Measurements from ENCODE around the gene PDLIM5.

PDLIM5 gene

GRCh38 chr4:94639298-94639697 lies 187.6 kb downstream of the PDLIM5 start:
- no peak overlapping the region for H3K4me3 ChIP-seq (ENCODE audit: low read depth in 1 of 2, low read length in 2 of 2)
- peaks cover 11 to 21% of the 10 kb centered on the region in 2 donors for H3K36me3 ChIP-seq (ENCODE audit: control insufficient read depth in 1 of 2, insufficient read depth in 2 of 2, low read length in 2 of 2)
- no peaks in the 10 kb centered on the region for H3K9me3 ChIP-seq (ENCODE audit: control insufficient read depth in 1 of 2, low read length in 2 of 2)
- H3K27me3 ChIP-seq (ENCODE audit: low read depth, low read length) = no peaks in the 10 kb centered on the region
- H3K4me1 ChIP-seq (ENCODE audit: control insufficient read depth in 1 of 2, insufficient read depth in 2 of 2, low read length in 2 of 2) = no peaks in the 10 kb centered on the region
- no peak overlapping the region for H3K27ac ChIP-seq (ENCODE audit: low read length)

GRCh38 chr4:94640151-94640550 lies 188.4 kb downstream of the PDLIM5 start:
- Histone ChIP-seq H3K36me3 (ENCODE audit: control insufficient read depth in 1 of 2, insufficient read depth in 2 of 2, low read length in 2 of 2) (peaks cover 11 to 19% of the 10 kb centered on the region in 2 donors), H3K4me3 (ENCODE audit: low read depth in 1 of 2, low read length in 2 of 2) (no peak overlapping the region), H3K4me1 (ENCODE audit: control insufficient read depth in 1 of 2, insufficient read depth in 2 of 2, low read length in 2 of 2) (no peaks in the 10 kb centered on the region), H3K9me3 (ENCODE audit: control insufficient read depth in 1 of 2, low read length in 2 of 2) (no peaks in the 10 kb centered on the region), H3K27ac (ENCODE audit: low read length) (no peak overlapping the region), H3K27me3 (ENCODE audit: low read depth, low read length) (no peaks in the 10 kb centered on the region)

- Histone ChIP-seq H3K36me3 (ENCODE audit: control insufficient read depth in 1 of 2, insufficient read depth in 2 of 2, low read length in 2 of 2) (peaks cover 11 to 26% of the 10 kb centered on the region in 2 donors), H3K9me3 (ENCODE audit: control insufficient read depth in 1 of 2, low read length in 2 of 2) (no peaks in the 10 kb centered on the region), H3K27ac (ENCODE audit: low read length) (no peak overlapping the region), H3K4me1 (ENCODE audit: control insufficient read depth in 1 of 2, insufficient read depth in 2 of 2, low read length in 2 of 2) (no peaks in the 10 kb centered on the region), H3K27me3 (ENCODE audit: low read depth, low read length) (no peaks in the 10 kb centered on the region), H3K4me3 (ENCODE audit: low read depth in 1 of 2, low read length in 2 of 2) (no peak overlapping the region)
Measured at GRCh38 chr4:94641702-94642560, 190.2 kb downstream of the PDLIM5 start.

- Histone ChIP-seq H3K9me3 (ENCODE audit: control insufficient read depth in 1 of 2, low read length in 2 of 2) (no peaks in the 10 kb centered on the region), H3K27me3 (ENCODE audit: low read depth, low read length) (no peaks in the 10 kb centered on the region), H3K36me3 (ENCODE audit: control insufficient read depth in 1 of 2, insufficient read depth in 2 of 2, low read length in 2 of 2) (peaks cover 11 to 26% of the 10 kb centered on the region in 2 donors), H3K4me1 (ENCODE audit: control insufficient read depth in 1 of 2, insufficient read depth in 2 of 2, low read length in 2 of 2) (no peaks in the 10 kb centered on the region), H3K27ac (ENCODE audit: low read length) (no peak overlapping the region), H3K4me3 (ENCODE audit: low read depth in 1 of 2, low read length in 2 of 2) (no peak overlapping the region)
Measured at GRCh38 chr4:94642561-94642866, 190.8 kb downstream of the PDLIM5 start.

- no peaks in the 10 kb centered on the region for H3K9me3 ChIP-seq (ENCODE audit: control insufficient read depth in 1 of 2, low read length in 2 of 2)
- no peak overlapping the region for H3K27ac ChIP-seq (ENCODE audit: low read length)
- peaks cover 0 to 7% of the 10 kb centered on the region in 2 donors for H3K36me3 ChIP-seq (ENCODE audit: control insufficient read depth in 1 of 2, insufficient read depth in 2 of 2, low read length in 2 of 2)
- H3K4me3 ChIP-seq (ENCODE audit: low read depth in 1 of 2, low read length in 2 of 2) = no peak overlapping the region
- H3K4me1 ChIP-seq (ENCODE audit: control insufficient read depth in 1 of 2, insufficient read depth in 2 of 2, low read length in 2 of 2) = peaks cover 5 to 7% of the 10 kb centered on the region in 2 donors
- no peaks in the 10 kb centered on the region for H3K27me3 ChIP-seq (ENCODE audit: low read depth, low read length)
Measured at GRCh38 chr4:94648699-94649098, 197.0 kb downstream of the PDLIM5 start.

GRCh38 chr4:94649381-94650133 lies 197.8 kb downstream of the PDLIM5 start:
- Histone ChIP-seq H3K4me1 (ENCODE audit: control insufficient read depth in 1 of 2, insufficient read depth in 2 of 2, low read length in 2 of 2) (peaks cover 5 to 7% of the 10 kb centered on the region in 2 donors), H3K9me3 (ENCODE audit: control insufficient read depth in 1 of 2, low read length in 2 of 2) (no peaks in the 10 kb centered on the region), H3K27me3 (ENCODE audit: low read depth, low read length) (no peaks in the 10 kb centered on the region), H3K36me3 (ENCODE audit: control insufficient read depth in 1 of 2, insufficient read depth in 2 of 2, low read length in 2 of 2) (peaks cover 0 to 10% of the 10 kb centered on the region in 2 donors), H3K27ac (ENCODE audit: low read length) (no peak overlapping the region), H3K4me3 (ENCODE audit: low read depth in 1 of 2, low read length in 2 of 2) (no peak overlapping the region)

GRCh38 chr4:94650134-94650495 lies 198.4 kb downstream of the PDLIM5 start:
- Histone ChIP-seq H3K27me3 (ENCODE audit: low read depth, low read length) (no peaks in the 10 kb centered on the region), H3K4me1 (ENCODE audit: control insufficient read depth in 1 of 2, insufficient read depth in 2 of 2, low read length in 2 of 2) (peaks cover 5 to 7% of the 10 kb centered on the region in 2 donors), H3K27ac (ENCODE audit: low read length) (no peak overlapping the region), H3K4me3 (ENCODE audit: low read depth in 1 of 2, low read length in 2 of 2) (no peak overlapping the region), H3K36me3 (ENCODE audit: control insufficient read depth in 1 of 2, insufficient read depth in 2 of 2, low read length in 2 of 2) (peaks cover 0 to 10% of the 10 kb centered on the region in 2 donors), H3K9me3 (ENCODE audit: control insufficient read depth in 1 of 2, low read length in 2 of 2) (no peaks in the 10 kb centered on the region)

GRCh38 chr4:94650690-94651089 lies 198.9 kb downstream of the PDLIM5 start:
- Histone ChIP-seq H3K27me3 (ENCODE audit: low read depth, low read length) (no peaks in the 10 kb centered on the region), H3K4me1 (ENCODE audit: control insufficient read depth in 1 of 2, insufficient read depth in 2 of 2, low read length in 2 of 2) (peaks cover 5 to 7% of the 10 kb centered on the region in 2 donors), H3K4me3 (ENCODE audit: low read depth in 1 of 2, low read length in 2 of 2) (no peak overlapping the region), H3K9me3 (ENCODE audit: control insufficient read depth in 1 of 2, low read length in 2 of 2) (no peaks in the 10 kb centered on the region), H3K27ac (ENCODE audit: low read length) (no peak overlapping the region), H3K36me3 (ENCODE audit: control insufficient read depth in 1 of 2, insufficient read depth in 2 of 2, low read length in 2 of 2) (peaks cover 0 to 10% of the 10 kb centered on the region in 2 donors)

- Histone ChIP-seq H3K4me1 (ENCODE audit: control insufficient read depth in 1 of 2, insufficient read depth in 2 of 2, low read length in 2 of 2) (peaks cover 5 to 7% of the 10 kb centered on the region in 2 donors), H3K27ac (ENCODE audit: low read length) (no peak overlapping the region), H3K27me3 (ENCODE audit: low read depth, low read length) (no peaks in the 10 kb centered on the region), H3K4me3 (ENCODE audit: low read depth in 1 of 2, low read length in 2 of 2) (no peak overlapping the region), H3K36me3 (ENCODE audit: control insufficient read depth in 1 of 2, insufficient read depth in 2 of 2, low read length in 2 of 2) (peaks cover 0 to 14% of the 10 kb centered on the region in 2 donors), H3K9me3 (ENCODE audit: control insufficient read depth in 1 of 2, low read length in 2 of 2) (no peaks in the 10 kb centered on the region)
Measured at GRCh38 chr4:94653095-94653649, 201.4 kb downstream of the PDLIM5 start.

- Histone ChIP-seq H3K27ac (ENCODE audit: low read length) (no peak overlapping the region), H3K9me3 (ENCODE audit: control insufficient read depth in 1 of 2, low read length in 2 of 2) (no peaks in the 10 kb centered on the region), H3K36me3 (ENCODE audit: control insufficient read depth in 1 of 2, insufficient read depth in 2 of 2, low read length in 2 of 2) (peaks cover 0 to 14% of the 10 kb centered on the region in 2 donors), H3K4me3 (ENCODE audit: low read depth in 1 of 2, low read length in 2 of 2) (no peak overlapping the region), H3K4me1 (ENCODE audit: control insufficient read depth in 1 of 2, insufficient read depth in 2 of 2, low read length in 2 of 2) (peaks cover 5 to 7% of the 10 kb centered on the region in 2 donors), H3K27me3 (ENCODE audit: low read depth, low read length) (no peaks in the 10 kb centered on the region)
Measured at GRCh38 chr4:94653984-94654609, 202.4 kb downstream of the PDLIM5 start.

GRCh38 chr4:94654714-94655113 lies 203.0 kb downstream of the PDLIM5 start:
- H3K9me3 ChIP-seq (ENCODE audit: control insufficient read depth in 1 of 2, low read length in 2 of 2) = no peaks in the 10 kb centered on the region
- H3K27ac ChIP-seq (ENCODE audit: low read length) = no peak overlapping the region
- H3K4me1 ChIP-seq (ENCODE audit: control insufficient read depth in 1 of 2, insufficient read depth in 2 of 2, low read length in 2 of 2) = peaks cover 5 to 7% of the 10 kb centered on the region in 2 donors
- H3K36me3 ChIP-seq (ENCODE audit: control insufficient read depth in 1 of 2, insufficient read depth in 2 of 2, low read length in 2 of 2) = peaks cover 0 to 14% of the 10 kb centered on the region in 2 donors
- no peaks in the 10 kb centered on the region for H3K27me3 ChIP-seq (ENCODE audit: low read depth, low read length)
- H3K4me3 ChIP-seq (ENCODE audit: low read depth in 1 of 2, low read length in 2 of 2) = no peak overlapping the region

Data from muscle layer of duodenum (tissue), 2 donors.